ENCODE results near the gene STARD10. TPM values are rescaled to one million over a fixed set of nuclear protein-coding genes. Genes with fewer than 3 reads are reported as not detected.
A peak's percentile ranks its signal among the peaks of the same experiment; 100 is the strongest.

STARD10 gene
- total and polyA plus RNA-seq, 4 donors = 70.5 to 328 (median 232) TPM

DNA sequence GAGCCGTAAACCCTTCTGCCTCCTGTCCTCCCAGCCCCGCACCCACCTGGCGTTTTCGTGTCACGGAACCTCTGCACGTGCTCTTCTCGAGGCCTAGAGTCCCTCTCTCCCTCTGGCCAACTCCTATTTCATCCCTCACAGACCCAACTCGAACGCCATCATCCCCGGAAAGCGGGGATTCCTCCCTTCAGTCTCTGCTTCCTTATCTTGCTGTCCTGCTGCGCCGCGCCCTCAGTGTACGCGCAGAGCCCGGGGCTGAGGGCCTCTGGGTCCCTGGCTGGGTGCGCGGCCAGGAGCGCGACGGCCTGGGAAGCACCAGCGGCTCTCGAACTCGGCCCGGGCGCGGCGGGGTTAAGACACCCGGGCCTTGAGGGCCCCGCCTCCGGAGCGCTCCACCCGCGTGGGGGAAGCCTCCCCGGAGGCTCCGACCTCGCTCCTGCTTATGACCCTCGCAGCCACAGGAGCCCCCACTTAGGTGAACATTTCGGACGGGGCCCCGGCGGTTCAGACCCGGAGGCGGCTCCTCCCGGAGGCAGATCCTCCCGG, 20.0 kb upstream of the STARD10 start:
- H3K4me1 ChIP-seq (ENCODE audit: control insufficient read depth in 4 of 4, insufficient read depth in 4 of 4, low read length in 3 of 4) = peaks cover 6 to 28% (median 21%) of the 10 kb centered on the region in 4 donors
- H3K4me3 ChIP-seq (ENCODE audit: low read depth in 1 of 3, low read length in 3 of 3) = peak overlapping the region; percentile 70 to 74 (median 71)
- TF ChIP-seq, protein P1, sequence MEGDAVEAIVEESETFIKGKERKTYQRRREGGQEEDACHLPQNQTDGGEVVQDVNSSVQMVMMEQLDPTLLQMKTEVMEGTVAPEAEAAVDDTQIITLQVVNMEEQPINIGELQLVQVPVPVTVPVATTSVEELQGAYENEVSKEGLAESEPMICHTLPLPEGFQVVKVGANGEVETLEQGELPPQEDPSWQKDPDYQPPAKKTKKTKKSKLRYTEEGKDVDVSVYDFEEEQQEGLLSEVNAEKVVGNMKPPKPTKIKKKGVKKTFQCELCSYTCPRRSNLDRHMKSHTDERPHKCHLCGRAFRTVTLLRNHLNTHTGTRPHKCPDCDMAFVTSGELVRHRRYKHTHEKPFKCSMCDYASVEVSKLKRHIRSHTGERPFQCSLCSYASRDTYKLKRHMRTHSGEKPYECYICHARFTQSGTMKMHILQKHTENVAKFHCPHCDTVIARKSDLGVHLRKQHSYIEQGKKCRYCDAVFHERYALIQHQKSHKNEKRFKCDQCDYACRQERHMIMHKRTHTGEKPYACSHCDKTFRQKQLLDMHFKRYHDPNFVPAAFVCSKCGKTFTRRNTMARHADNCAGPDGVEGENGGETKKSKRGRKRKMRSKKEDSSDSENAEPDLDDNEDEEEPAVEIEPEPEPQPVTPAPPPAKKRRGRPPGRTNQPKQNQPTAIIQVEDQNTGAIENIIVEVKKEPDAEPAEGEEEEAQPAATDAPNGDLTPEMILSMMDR (IDR thresholded peaks at IDR 0.05; ENCODE audit: low read depth, low read length, missing input control) = no peak
- no peak for TF ChIP-seq SP1 (IDR thresholded peaks at IDR 0.05)
- no peak for TF ChIP-seq GABPA (IDR thresholded peaks at IDR 0.05 in 1 of 2, conservative IDR thresholded peaks at IDR 0.05 in 1 of 2)
- TF ChIP-seq YY1 (IDR thresholded peaks at IDR 0.05) = peak; percentile 12
- no peak for TF ChIP-seq HNF4A (conservative IDR thresholded peaks at IDR 0.05)
- TF ChIP-seq, protein P2, sequence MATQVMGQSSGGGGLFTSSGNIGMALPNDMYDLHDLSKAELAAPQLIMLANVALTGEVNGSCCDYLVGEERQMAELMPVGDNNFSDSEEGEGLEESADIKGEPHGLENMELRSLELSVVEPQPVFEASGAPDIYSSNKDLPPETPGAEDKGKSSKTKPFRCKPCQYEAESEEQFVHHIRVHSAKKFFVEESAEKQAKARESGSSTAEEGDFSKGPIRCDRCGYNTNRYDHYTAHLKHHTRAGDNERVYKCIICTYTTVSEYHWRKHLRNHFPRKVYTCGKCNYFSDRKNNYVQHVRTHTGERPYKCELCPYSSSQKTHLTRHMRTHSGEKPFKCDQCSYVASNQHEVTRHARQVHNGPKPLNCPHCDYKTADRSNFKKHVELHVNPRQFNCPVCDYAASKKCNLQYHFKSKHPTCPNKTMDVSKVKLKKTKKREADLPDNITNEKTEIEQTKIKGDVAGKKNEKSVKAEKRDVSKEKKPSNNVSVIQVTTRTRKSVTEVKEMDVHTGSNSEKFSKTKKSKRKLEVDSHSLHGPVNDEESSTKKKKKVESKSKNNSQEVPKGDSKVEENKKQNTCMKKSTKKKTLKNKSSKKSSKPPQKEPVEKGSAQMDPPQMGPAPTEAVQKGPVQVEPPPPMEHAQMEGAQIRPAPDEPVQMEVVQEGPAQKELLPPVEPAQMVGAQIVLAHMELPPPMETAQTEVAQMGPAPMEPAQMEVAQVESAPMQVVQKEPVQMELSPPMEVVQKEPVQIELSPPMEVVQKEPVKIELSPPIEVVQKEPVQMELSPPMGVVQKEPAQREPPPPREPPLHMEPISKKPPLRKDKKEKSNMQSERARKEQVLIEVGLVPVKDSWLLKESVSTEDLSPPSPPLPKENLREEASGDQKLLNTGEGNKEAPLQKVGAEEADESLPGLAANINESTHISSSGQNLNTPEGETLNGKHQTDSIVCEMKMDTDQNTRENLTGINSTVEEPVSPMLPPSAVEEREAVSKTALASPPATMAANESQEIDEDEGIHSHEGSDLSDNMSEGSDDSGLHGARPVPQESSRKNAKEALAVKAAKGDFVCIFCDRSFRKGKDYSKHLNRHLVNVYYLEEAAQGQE (IDR thresholded peaks at IDR 0.05) = peak; percentile 36
- peak in 1 of 2 donors; percentile 4 for TF ChIP-seq RAD21 (IDR thresholded peaks at IDR 0.05)
- no peak for TF ChIP-seq NR2F2 (IDR thresholded peaks at IDR 0.05)
- TF ChIP-seq TAF1 (conservative IDR thresholded peaks at IDR 0.05) = no peak
- TF ChIP-seq, protein P3, sequence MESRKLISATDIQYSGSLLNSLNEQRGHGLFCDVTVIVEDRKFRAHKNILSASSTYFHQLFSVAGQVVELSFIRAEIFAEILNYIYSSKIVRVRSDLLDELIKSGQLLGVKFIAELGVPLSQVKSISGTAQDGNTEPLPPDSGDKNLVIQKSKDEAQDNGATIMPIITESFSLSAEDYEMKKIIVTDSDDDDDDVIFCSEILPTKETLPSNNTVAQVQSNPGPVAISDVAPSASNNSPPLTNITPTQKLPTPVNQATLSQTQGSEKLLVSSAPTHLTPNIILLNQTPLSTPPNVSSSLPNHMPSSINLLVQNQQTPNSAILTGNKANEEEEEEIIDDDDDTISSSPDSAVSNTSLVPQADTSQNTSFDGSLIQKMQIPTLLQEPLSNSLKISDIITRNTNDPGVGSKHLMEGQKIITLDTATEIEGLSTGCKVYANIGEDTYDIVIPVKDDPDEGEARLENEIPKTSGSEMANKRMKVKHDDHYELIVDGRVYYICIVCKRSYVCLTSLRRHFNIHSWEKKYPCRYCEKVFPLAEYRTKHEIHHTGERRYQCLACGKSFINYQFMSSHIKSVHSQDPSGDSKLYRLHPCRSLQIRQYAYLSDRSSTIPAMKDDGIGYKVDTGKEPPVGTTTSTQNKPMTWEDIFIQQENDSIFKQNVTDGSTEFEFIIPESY (IDR thresholded peaks at IDR 0.05) = no peak
- no peak for TF ChIP-seq JUND (IDR thresholded peaks at IDR 0.05)
- TF ChIP-seq, protein P4, sequence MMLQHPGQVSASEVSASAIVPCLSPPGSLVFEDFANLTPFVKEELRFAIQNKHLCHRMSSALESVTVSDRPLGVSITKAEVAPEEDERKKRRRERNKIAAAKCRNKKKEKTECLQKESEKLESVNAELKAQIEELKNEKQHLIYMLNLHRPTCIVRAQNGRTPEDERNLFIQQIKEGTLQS (IDR thresholded peaks at IDR 0.05) = no peak
- no peak for TF ChIP-seq EGR1 (IDR thresholded peaks at IDR 0.05; ENCODE audit: low read depth in 2 of 2)
- no peak for TF ChIP-seq HNF4G (IDR thresholded peaks at IDR 0.05)
- peak; percentile 14 to 23 for TF ChIP-seq RXRA (IDR thresholded peaks at IDR 0.05)
- TF ChIP-seq FOXA2 (IDR thresholded peaks at IDR 0.05) = no peak
- TF ChIP-seq FOXA1 (IDR thresholded peaks at IDR 0.05) = no peak
- TF ChIP-seq, protein P5, sequence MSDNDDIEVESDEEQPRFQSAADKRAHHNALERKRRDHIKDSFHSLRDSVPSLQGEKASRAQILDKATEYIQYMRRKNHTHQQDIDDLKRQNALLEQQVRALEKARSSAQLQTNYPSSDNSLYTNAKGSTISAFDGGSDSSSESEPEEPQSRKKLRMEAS (IDR thresholded peaks at IDR 0.05) = no peak
- H3K36me3 ChIP-seq (ENCODE audit: control insufficient read depth in 4 of 4, insufficient read depth in 3 of 4, low read depth in 1 of 4, low read length in 3 of 4) = peaks cover 0 to 11% (median under 1%) of the 10 kb centered on the region in 4 donors
- WGBS = under 1% methylated on average over 47 of the region's 47 CpGs
- peak overlapping the region; percentile 21 to 61 for H3K9ac ChIP-seq (ENCODE audit: low read depth in 1 of 2, low read length in 2 of 2)
- H3K9me3 ChIP-seq (ENCODE audit: control insufficient read depth in 4 of 4, low read length in 3 of 4) = no peaks in the 10 kb centered on the region
- DNase-seq (ENCODE audit: low spot score) = peak; percentile 88
- peak overlapping the region; percentile 89 to 95 for H3K27ac ChIP-seq (ENCODE audit: low read depth in 1 of 2, low read length in 2 of 2)
- no peaks in the 10 kb centered on the region for H3K27me3 ChIP-seq (ENCODE audit: control insufficient read depth in 4 of 4, insufficient read depth in 4 of 4, low read length in 3 of 4)
